Stimulated activated naive CD8-positive, alpha-beta T cell treated with anti-CD3 and anti-CD28 coated beads, Interleukin-15, Interleukin-2, amounts not matched to agents 100 ng/mL and 50 ng/mL, for 24 hours (primary cell): Measurements from ENCODE around the gene P2RX7.
A peak's percentile ranks its signal among the peaks of the same experiment; 100 is the strongest.
"Not testable (repeated sequence)": the region's sequence is repeated elsewhere in the genome, so short reads cannot be mapped to it uniquely, and the experiment has no call there.

Experiments used
- H3K27ac Mint-ChIP-seq: one replicate; pipeline ENCODE4 v1.8.0; 2021; ENCODE audit warnings: mild to moderate bottlenecking, mixed read lengths
- H3K27me3 Mint-ChIP-seq: one replicate; pipeline ENCODE4 v1.8.0; 2021; ENCODE audit warnings: mixed read lengths
- H3K36me3 Mint-ChIP-seq: one replicate; pipeline ENCODE4 v1.8.0; 2021; ENCODE audit warnings: low read depth, mixed read lengths
- H3K4me1 Mint-ChIP-seq: one replicate; pipeline ENCODE4 v1.8.0; 2021; ENCODE audit warnings: low read depth, mixed read lengths
- H3K4me3 Mint-ChIP-seq: one replicate; pipeline ENCODE4 v1.8.0; 2021; ENCODE audit warnings: mild to moderate bottlenecking, mixed read lengths
- H3K9me3 Mint-ChIP-seq: one replicate; pipeline ENCODE4 v1.8.0; 2021; ENCODE audit warnings: mixed read lengths

P2RX7 gene

DNA sequence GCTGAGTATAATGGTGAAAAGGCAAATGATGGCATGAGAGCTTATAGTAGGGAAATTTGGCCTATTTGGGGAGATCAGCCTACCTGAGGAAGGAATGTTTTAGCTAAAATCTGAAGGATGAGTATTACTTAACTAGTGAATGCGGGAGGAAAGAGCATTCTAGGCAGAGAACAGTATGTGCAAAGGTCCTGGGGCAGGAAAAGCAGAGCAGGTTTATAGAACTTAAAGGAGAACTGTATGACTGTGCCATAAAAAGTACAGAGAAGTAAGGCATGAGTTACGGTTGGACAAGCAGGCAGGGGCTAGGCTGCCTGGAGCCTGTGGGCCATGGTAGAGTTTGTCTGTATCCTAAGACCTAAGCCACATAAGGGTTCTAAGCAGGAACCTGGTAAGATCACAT, 55.6 kb downstream of the P2RX7 start:
- peaks cover 5% of the 10 kb centered on the region for H3K4me1 Mint-ChIP-seq
- no peaks in the 10 kb centered on the region for H3K36me3 Mint-ChIP-seq
- H3K9me3 Mint-ChIP-seq: no peaks in the 10 kb centered on the region
- H3K27ac Mint-ChIP-seq: no peak overlapping the region
- H3K27me3 Mint-ChIP-seq: no peaks in the 10 kb centered on the region
- no peak overlapping the region for H3K4me3 Mint-ChIP-seq

DNA sequence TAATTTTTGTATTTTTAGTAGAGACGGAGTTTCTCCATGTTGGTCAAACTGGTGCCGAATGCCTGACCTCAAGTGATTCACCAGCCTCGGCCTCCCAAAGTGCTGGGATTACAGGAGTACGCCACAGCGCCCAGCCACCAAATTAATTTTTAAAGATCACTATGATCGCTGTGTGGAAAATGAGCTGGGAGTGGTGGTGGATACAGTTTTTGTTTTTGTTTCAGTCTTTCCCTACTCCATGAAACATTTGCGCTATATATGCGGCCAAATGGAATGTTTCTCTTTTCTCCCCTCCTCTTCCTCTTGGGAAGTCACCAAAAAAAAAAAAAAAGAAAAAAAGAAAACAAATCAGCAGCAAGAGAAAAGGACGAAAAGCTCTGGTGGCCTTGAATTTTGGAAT, 56.5 kb downstream of the P2RX7 start:
- H3K4me1 Mint-ChIP-seq: peaks cover 5% of the 10 kb centered on the region
- no peaks in the 10 kb centered on the region for H3K27me3 Mint-ChIP-seq
- no peak overlapping the region for H3K27ac Mint-ChIP-seq
- no peaks in the 10 kb centered on the region for H3K9me3 Mint-ChIP-seq
- H3K36me3 Mint-ChIP-seq: no peaks in the 10 kb centered on the region
- no peak overlapping the region for H3K4me3 Mint-ChIP-seq

DNA sequence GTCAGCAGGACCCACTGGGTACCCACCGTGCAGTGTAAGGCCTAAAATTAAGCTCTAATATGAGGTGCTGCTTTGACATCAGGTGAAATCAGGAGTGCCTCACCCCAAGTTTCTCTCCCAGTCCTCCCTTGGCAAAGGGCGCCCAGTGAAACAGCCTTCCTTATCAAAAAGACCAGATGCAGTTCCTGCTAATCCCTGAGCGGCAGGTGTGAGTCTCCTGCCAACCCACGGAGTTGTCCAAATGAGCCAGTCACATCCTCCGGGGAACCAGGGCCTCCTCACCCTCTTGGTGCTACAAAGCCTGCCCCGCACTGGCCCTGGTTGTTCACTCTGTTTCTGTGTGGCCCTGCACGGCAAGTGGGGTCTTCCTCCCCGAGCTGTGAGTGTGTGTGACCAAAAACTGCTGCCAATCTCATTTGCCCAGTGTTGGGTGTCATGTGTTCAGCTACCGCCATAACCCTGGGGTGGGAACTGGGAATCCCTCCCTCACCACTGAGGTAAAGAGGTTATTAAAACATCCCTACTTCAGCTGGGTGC, 57.0 kb downstream of the P2RX7 start:
- H3K9me3 Mint-ChIP-seq: no peaks in the 10 kb centered on the region
- no peak overlapping the region for H3K27ac Mint-ChIP-seq
- H3K4me1 Mint-ChIP-seq: peaks cover 5% of the 10 kb centered on the region
- H3K4me3 Mint-ChIP-seq: no peak overlapping the region
- no peaks in the 10 kb centered on the region for H3K27me3 Mint-ChIP-seq
- no peaks in the 10 kb centered on the region for H3K36me3 Mint-ChIP-seq

DNA sequence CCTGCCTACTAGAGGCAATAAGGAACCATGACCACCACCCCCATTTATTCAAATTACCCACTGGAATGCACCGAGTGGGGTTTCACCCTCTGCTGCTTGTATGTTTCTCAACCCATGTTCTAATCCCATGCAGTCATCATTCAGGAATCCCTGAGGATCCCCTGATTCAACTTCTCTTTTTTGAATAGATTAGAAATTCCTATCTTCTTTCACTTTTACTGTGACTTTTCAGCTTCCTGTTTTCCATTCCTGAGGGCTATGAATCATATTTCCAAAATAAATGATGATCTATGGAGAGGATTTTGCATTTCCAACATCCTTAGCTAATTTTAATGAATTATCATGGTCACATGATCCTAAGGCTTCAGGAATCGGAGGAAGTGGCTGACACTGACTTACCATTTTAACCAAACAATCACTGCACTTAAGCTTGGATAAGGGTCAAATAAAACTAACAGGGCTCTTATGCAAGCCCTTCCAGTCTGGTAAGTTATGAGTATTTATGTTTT, 57.9 kb downstream of the P2RX7 start:
- Mint-ChIP-seq H3K9me3 (no peaks in the 10 kb centered on the region), H3K4me1 (peaks cover 5% of the 10 kb centered on the region), H3K36me3 (no peaks in the 10 kb centered on the region), H3K4me3 (no peak overlapping the region), H3K27ac (no peak overlapping the region), H3K27me3 (no peaks in the 10 kb centered on the region)

DNA sequence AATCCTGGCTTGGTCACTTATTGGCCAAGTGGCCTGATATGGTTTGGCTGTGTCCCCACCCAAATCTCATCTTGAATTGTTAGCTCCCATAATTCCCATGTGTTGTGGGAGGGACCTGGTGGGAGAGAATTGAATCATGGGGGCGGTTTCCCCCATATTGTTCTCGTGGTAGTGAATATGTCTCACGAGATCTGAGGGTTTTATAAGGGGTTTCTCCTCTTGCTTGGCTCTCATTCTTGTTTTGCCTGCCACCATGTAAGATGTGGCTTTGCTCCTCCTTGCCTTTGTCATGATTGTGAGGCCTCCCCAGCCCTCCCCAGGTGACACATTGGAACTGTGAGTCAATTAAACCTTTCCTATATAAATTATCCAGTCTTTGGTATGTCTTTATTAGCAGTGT, 58.5 kb downstream of the P2RX7 start:
- H3K36me3 Mint-ChIP-seq: no peaks in the 10 kb centered on the region
- no peak overlapping the region for H3K4me3 Mint-ChIP-seq
- no peaks in the 10 kb centered on the region for H3K9me3 Mint-ChIP-seq
- H3K4me1 Mint-ChIP-seq: peaks cover 5% of the 10 kb centered on the region
- no peaks in the 10 kb centered on the region for H3K27me3 Mint-ChIP-seq
- H3K27ac Mint-ChIP-seq: no peak overlapping the region

DNA sequence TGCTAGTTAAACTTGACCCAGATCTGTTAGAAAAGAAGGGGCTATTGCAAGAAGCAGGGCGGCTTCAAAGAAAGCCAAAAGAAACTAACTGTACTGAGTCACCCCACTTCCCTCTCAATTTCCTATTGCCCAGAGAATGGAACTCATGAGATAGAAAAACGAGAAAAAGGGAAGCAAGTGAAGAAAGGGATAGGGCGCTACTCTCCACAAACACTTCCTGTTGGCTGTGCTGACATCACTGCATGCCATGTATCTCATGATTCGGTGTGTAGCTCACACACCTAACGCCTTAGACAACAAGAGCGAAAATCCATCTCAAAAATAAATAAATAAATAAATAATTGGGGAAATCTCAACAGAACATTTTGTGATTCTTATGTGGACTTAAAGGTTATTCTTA, 64.2 kb downstream of the P2RX7 start:
- no peaks in the 10 kb centered on the region for H3K36me3 Mint-ChIP-seq
- peaks cover 12% of the 10 kb centered on the region for H3K4me1 Mint-ChIP-seq
- peak overlapping the region; percentile 29 for H3K27ac Mint-ChIP-seq
- no peaks in the 10 kb centered on the region for H3K27me3 Mint-ChIP-seq
- H3K9me3 Mint-ChIP-seq: no peaks in the 10 kb centered on the region
- H3K4me3 Mint-ChIP-seq: no peak overlapping the region

DNA sequence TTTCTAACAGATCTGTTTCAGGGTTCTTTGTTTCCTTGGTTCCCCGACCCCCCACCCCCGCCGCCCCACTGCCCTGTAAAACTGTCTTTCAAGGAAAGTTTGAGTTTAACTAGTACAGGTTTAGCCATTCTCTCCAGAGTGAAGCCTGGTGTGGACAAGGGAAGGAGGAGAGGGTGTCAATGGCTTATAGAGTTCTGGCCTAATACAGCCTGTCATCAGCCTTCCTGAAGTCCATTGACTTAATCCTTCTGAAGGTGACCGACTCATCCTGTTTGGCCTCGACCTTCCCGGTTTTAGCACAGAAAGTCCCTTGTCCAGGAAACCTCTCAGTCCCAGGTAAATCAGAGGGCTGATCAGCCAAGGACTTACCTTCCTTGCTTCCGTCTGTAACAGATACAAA, 66.3 kb downstream of the P2RX7 start:
- Mint-ChIP-seq H3K4me1 (peaks cover 15% of the 10 kb centered on the region), H3K27me3 (no peaks in the 10 kb centered on the region), H3K27ac (no peak overlapping the region), H3K9me3 (no peaks in the 10 kb centered on the region), H3K36me3 (no peaks in the 10 kb centered on the region), H3K4me3 (no peak overlapping the region)

DNA sequence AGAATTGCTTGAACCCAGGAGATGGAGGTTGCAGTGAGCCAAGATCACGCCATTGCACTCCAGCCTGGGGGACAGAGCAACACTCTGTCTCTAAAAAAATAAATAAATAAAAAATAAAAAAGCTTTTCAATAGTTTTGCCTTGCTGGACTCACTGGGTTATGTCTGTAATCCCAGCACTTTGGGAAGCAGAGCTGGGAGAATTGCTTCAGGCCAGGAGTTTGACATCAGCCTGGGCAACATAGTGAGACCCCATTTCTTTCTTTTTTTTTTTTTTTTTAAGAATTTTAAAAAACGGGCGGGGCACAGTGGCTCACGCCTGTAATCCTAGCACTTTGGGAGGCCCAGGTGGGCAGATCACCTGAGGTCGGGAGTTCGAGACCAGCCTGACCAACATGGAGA, 68.5 kb downstream of the P2RX7 start:
- peaks cover 27% of the 10 kb centered on the region for H3K4me1 Mint-ChIP-seq
- H3K27ac Mint-ChIP-seq, H3K9me3 Mint-ChIP-seq, H3K27me3 Mint-ChIP-seq, H3K36me3 Mint-ChIP-seq, H3K4me3 Mint-ChIP-seq: not testable (repeated sequence)

DNA sequence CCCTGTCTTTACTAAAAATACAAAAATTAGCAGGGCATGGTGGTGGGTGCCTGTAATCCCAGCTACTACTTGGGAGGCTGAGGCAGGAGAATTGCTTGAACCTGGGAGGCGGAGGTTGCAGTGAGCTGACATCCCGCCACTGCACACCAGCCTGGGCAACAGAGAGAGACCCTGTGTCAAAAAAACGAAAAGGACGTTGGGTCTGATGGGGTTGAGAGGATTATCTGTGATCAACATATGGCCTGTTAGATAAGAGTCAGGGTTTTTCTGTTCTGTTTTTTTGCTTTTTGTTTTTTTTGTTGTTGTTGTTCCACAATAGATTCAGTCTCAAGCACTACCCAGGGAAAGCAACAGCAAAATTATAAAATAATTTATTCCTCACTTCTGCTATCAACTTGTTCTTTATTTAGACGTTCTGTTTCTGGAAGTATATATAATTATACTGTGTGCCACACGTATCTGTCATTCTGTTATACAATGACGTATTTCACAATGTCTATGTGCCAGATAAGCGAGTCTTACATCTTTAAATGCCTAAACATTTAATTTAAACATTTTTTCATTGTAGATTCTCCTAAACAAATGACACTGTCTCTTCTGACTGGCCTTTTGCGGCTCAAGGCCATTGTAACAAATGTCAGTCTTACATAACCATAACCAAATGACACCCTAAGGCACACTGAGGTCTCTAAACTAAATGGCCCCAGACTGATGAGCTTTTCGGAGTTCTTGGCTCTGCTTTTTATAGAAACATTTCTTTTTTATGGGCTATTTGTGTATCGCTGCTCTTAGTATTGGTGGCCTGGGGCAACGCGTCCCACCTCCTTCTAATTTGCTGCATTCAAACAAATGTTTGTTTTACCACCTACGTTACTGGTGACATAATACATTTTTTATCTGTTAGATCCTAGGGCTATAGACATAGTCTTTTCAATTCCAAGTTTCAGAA, 70.0 kb downstream of the P2RX7 start:
- no peaks in the 10 kb centered on the region for H3K36me3 Mint-ChIP-seq
- no peak overlapping the region for H3K27ac Mint-ChIP-seq
- peaks cover 20% of the 10 kb centered on the region for H3K4me1 Mint-ChIP-seq
- H3K27me3 Mint-ChIP-seq: no peaks in the 10 kb centered on the region
- no peak overlapping the region for H3K4me3 Mint-ChIP-seq
- no peaks in the 10 kb centered on the region for H3K9me3 Mint-ChIP-seq

DNA sequence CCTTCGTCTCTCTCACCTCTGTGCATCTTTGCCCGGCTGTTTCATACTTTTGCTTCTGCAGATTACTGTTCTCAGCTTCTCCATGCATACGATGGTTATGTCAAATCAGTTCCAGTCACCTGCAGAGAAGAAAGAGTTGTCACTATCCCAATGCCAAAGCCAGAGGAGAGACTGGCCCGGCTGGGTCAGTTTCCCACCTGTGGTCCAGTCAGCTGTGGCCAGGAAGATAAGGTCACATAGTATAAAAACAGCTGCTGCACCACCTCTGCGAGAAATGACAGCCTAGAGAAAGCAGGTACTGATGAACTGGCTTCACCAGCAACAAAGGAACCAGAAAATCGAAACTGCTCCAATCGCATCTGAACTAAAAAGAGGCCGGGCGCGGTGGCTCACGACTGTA, 70.8 kb downstream of the P2RX7 start:
- Mint-ChIP-seq H3K4me3 (no peak overlapping the region), H3K4me1 (peaks cover 15% of the 10 kb centered on the region), H3K27ac (no peak overlapping the region), H3K9me3 (no peaks in the 10 kb centered on the region), H3K36me3 (no peaks in the 10 kb centered on the region), H3K27me3 (no peaks in the 10 kb centered on the region)

DNA sequence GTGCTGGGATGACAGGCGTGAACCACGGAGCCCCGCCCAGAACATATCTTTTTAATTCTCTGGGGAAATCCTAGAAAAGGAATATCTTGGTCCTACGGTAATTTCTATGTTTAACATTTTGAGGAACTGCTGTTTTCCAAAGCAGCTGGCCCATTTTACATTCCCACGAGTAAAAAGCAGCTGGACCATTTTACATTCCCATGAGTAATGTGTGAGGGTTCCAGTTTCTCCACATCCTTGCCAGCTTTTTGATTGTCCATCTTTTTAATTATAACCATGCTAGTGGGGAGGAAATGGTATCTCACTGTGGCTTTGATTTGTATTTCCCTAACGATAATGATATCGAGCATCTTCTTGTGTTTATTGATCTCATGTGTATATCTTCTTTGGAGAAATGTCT, 72.8 kb downstream of the P2RX7 start:
- peaks cover 20% of the 10 kb centered on the region for H3K4me1 Mint-ChIP-seq
- no peaks in the 10 kb centered on the region for H3K36me3 Mint-ChIP-seq
- no peaks in the 10 kb centered on the region for H3K27me3 Mint-ChIP-seq
- no peaks in the 10 kb centered on the region for H3K9me3 Mint-ChIP-seq
- no peak overlapping the region for H3K4me3 Mint-ChIP-seq
- peak overlapping the region; percentile 3 for H3K27ac Mint-ChIP-seq

DNA sequence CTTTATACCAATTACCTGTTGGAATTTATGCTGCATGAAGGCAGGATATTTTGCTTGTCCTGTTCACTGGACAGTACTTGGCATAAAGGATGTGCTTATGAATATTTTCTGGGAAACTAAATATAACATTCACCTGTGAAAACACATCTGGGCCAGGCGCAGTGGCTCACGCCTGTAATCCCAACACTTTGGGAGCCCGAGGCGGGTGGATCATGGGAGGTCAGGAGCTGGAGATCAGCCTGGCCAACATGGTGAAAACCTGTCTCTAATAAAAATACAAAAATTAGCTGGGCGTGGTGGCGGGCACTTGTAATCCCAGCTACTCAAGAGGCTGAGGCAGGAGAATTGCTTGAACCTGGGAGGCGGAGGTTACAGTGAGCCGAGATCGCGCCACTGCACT, 75.9 kb downstream of the P2RX7 start:
- H3K36me3 Mint-ChIP-seq, H3K27me3 Mint-ChIP-seq, H3K9me3 Mint-ChIP-seq, H3K4me3 Mint-ChIP-seq: not testable (repeated sequence)
- Mint-ChIP-seq H3K27ac (peak overlapping the region; percentile 74), H3K4me1 (peaks cover 45% of the 10 kb centered on the region)

DNA sequence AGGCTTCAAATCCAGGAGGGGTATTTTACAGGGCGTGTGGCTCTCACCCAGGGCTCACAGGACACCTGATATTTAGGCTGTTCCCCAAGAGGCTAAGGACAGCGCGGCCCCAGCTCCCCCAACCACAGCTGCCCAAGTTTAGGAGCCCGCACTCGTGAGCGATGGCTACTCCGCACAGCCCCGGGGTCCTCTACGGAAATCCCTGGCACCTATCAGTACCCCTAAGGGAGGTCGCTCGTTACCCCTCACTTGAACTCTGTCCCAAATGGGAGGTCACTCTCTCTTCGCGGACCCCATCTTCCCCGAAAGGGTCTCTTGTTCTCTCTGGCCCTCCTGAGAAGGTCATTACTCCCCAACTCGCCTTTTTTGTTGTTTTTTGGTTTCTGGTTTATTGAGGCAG, 76.5 kb downstream of the P2RX7 start:
- no peaks in the 10 kb centered on the region for H3K9me3 Mint-ChIP-seq

DNA sequence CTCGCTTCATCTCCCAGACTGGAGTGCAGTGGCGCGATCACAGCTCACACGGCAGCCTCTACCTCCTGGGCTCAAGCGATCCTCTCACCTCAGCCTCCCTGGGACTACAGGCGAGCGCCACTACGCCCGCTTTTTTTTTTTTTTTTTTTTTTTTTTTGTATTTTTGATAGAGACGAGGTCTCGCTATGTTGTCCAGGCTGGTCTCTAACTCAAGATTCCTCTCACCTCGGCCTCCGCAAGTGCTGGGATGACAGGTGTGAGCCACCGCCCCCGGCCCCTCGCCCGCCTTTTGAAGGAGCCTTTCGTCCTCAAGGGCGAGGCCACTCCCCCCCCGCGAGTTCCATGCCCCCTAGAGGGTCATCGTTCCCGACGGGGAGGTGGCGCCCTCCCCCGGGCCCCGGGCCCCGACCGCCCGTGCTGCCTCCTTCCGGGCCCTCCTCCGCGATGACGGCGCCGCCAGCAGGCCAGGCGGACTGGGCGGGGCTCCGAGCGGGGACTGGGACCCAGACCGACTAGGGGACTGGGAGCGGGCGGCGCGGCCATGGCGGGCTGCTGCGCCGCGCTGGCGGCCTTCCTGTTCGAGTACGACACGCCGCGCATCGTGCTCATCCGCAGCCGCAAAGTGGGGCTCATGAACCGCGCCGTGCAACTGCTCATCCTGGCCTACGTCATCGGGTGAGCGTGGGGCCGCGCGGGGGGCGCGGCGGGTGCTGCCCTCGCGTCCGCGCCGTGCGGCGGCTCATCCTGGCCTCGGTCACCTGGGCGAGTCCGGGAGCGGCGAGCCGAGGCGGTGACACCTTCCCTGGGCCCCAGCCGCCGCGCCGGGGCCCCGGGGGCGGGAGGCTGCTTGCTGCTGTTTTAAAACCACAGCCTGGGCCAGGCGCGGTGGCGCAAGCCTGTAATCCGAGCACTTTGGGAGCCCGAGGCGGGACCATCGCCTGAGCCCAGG, 77.2 kb downstream of the P2RX7 start, which contains the start of gene P2RX4:
P2RX4 (plus strand) TSS at position 506 of the 949 bp plus-strand sequence; CDS start at position 542, 36 bp downstream.
- peaks cover 5% of the 10 kb centered on the region for H3K36me3 Mint-ChIP-seq
- H3K27me3 Mint-ChIP-seq: no peaks in the 10 kb centered on the region
- H3K27ac Mint-ChIP-seq: peak within 1 kb of the TSS; percentile 89
- peaks cover 48% of the 10 kb centered on the region for H3K4me1 Mint-ChIP-seq
- no peaks in the 10 kb centered on the region for H3K9me3 Mint-ChIP-seq
- H3K4me3 Mint-ChIP-seq: peak within 1 kb of the TSS; percentile 86

More for the DNA sequence above, 76.5 kb downstream of the P2RX7 start:
- H3K27ac Mint-ChIP-seq: peak overlapping the region; percentile 74
- no peaks in the 10 kb centered on the region for H3K27me3 Mint-ChIP-seq
- H3K36me3 Mint-ChIP-seq: peaks cover 2% of the 10 kb centered on the region
- H3K4me3 Mint-ChIP-seq: peak overlapping the region; percentile 67
- H3K4me1 Mint-ChIP-seq: peaks cover 46% of the 10 kb centered on the region

DNA sequence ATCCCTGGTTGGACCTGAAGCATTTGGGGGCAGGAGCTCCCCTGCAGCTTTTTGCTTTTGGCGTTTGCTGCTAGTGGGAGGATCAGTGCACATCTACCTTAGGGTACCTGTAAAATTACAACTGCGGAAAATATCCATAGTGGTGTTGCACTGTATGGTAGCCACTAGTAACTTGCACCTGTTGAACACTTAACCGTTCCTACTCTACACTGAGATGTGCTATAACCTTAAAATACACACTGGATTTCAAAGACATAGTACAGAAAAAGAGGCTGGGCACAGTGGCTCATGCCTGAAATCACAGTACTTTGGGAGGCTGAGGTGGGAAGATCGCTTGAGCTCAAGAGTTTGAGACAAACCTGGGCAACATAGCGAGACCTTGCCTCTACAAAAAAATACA, 80.2 kb downstream of the P2RX7 start:
- no peak overlapping the region for H3K4me3 Mint-ChIP-seq
- H3K4me1 Mint-ChIP-seq: peaks cover 55% of the 10 kb centered on the region
- H3K36me3 Mint-ChIP-seq: peaks cover 11% of the 10 kb centered on the region
- H3K9me3 Mint-ChIP-seq: no peaks in the 10 kb centered on the region
- H3K27ac Mint-ChIP-seq: no peak overlapping the region
- no peaks in the 10 kb centered on the region for H3K27me3 Mint-ChIP-seq
